K562 (cell line): ENCODE data around the gene C2orf92. TPM values are rescaled to one million over a fixed set of nuclear protein-coding genes. Genes with fewer than 3 reads are reported as not detected.

Experiments used
- CBFB ChIP-seq: sonication (generic); formaldehyde crosslinking; IDR thresholded peaks from 2 replicates; pipeline ENCODE4 v1.4.0; 2020; ENCODE audit warnings: mild to moderate bottlenecking, missing genetic modification reagents
- E2F6 ChIP-seq, 2 experiments: IDR thresholded peaks; 2 replicates each; pipeline ENCODE4 v1.6.1; 2011; ENCODE audit warnings: borderline replicate concordance in 1 of 2, control low read depth in 1 of 2, low read depth in 1 of 2, low read length in 1 of 2, mild to moderate bottlenecking in 1 of 2, mixed read lengths in 1 of 2, moderate library complexity in 1 of 2; ENCODE audit not compliant: insufficient read depth in 1 of 2, insufficient read length in 1 of 2, poor library complexity in 1 of 2, severe bottlenecking in 1 of 2; ENCODE audit errors: extremely low read depth in 1 of 2
- EP400 ChIP-seq: fragments of 450-650 bp; IDR thresholded peaks from 2 replicates; pipeline ENCODE4 v1.6.1; 2017; ENCODE audit warnings: antibody characterized with exemption, mild to moderate bottlenecking, moderate library complexity
- ETV5 ChIP-seq: sonication (generic); formaldehyde crosslinking; IDR thresholded peaks from 2 replicates; pipeline ENCODE4 v1.4.0; 2020; ENCODE audit warnings: low read depth, mild to moderate bottlenecking, missing genetic modification reagents
- HNRNPUL1 ChIP-seq: fragments of 200-400 bp; formaldehyde crosslinking; IDR thresholded peaks from 2 replicates; pipeline ENCODE4 v1.6.1; 2017; ENCODE audit warnings: low read length
- KLF13 ChIP-seq: fragments of 450-650 bp; IDR thresholded peaks from 2 replicates; pipeline ENCODE4 v1.6.1; 2016; ENCODE audit warnings: missing genetic modification characterization, low read depth, mild to moderate bottlenecking, missing compliant biosample characterization, moderate library complexity, borderline replicate concordance
- KLF16 ChIP-seq: IDR thresholded peaks from 2 replicates; pipeline ENCODE4 v1.6.1; 2016; ENCODE audit warnings: antibody characterized with exemption
- PHTF2 ChIP-seq: fragments of 250-450 bp; sonication (Bioruptor Pico); IDR thresholded peaks from 2 replicates; pipeline ENCODE4 v1.5.0; 2021; ENCODE audit warnings: mild to moderate bottlenecking
- ZNF695 ChIP-seq: fragments of 450-650 bp; formaldehyde crosslinking; IDR thresholded peaks from 2 replicates; pipeline ENCODE4 v1.4.0; 2020; ENCODE audit warnings: mild to moderate bottlenecking, moderate library complexity
- ZNF766 ChIP-seq: fragments of 200-800 bp; sonication (Bioruptor generic); conservative IDR thresholded peaks from 2 replicates; pipeline ENCODE4 v1.6.1; 2016; ENCODE audit warnings: missing genetic modification characterization, missing compliant biosample characterization
- polyA plus RNA-seq, 8 experiments: library from polyadenylated mRNA; depleted of rRNA in 4 of 8; stranded (reverse) in 5 of 8; unstranded in 3 of 8; fragments of >200 nt; fragmentation: Nextera tagmentation in 2 of 8; fragmentation: Illumina TruSeq in 1 of 8; extraction: Ambion mirVana in 2 of 8; extraction: Trizol in 1 of 8; gene quantifications; 2 replicates each; pipeline versions ENCODE4 v1.2.1 to v1.2.3, GENCODE V29; 2011 to 2014; ENCODE audit warnings: inconsistent platforms in 1 of 8, missing spikeins in 1 of 8
- total RNA-seq, 7 experiments: library from RNA; depleted of rRNA in 6 of 7; stranded (reverse); fragments of >200 nt in 6 of 7; fragmentation: Illumina TruSeq in 2 of 7; extraction: Trizol in 2 of 7; gene quantifications; 2 replicates each; pipeline versions ENCODE4 v1.2.1 to v1.2.3, GENCODE V29; 2011 to 2021; ENCODE audit warnings: low replicate concordance in 1 of 7
- TF ChIP-seq, protein P1 (sequence below), 2 experiments: fragments of 150-350 bp in 1 of 2; IDR thresholded peaks; 2 replicates each; pipeline ENCODE4 v1.6.1; 2012 to 2016; ENCODE audit warnings: low read depth in 2 of 2, low read length in 2 of 2, mild to moderate bottlenecking in 1 of 2, moderate library complexity in 1 of 2
- TF ChIP-seq, protein P2 (sequence below): fragments of 450-650 bp; IDR thresholded peaks from 2 replicates; pipeline ENCODE4 v1.6.1; 2016; ENCODE audit warnings: missing biosample characterization, missing genetic modification characterization
- TF ChIP-seq, protein P3 (sequence below): fragments of 450-650 bp; IDR thresholded peaks from 2 replicates; pipeline ENCODE4 v1.6.1; 2016

Gene C2orf92
- total and polyA plus RNA-seq, 9 of the 15 experiments (the other 6 are each of a cell fraction or from before 2014, with no cell fraction given), result 0.65 to 6.8 (median 3.6) TPM

DNA sequence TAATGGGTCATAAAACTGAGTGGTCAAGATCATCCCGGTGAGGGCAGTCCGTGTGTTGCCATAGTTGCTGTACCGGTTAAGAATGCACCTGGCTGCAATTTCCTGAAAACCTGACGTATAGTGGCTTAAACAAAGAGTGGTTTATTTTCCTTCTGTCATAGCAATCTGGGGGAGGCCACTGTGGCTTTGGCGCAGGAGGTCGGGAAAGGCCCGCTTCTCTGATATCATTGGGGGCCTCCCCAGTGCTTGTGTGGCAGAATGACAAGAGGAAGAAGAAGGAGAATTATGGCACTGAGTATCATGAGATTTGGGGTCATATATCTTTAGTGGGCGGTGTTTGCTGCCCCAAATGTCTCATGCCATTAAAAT lies 4.4 kb downstream of the C2orf92 start (continued):
- TF ChIP-seq, protein P1, sequence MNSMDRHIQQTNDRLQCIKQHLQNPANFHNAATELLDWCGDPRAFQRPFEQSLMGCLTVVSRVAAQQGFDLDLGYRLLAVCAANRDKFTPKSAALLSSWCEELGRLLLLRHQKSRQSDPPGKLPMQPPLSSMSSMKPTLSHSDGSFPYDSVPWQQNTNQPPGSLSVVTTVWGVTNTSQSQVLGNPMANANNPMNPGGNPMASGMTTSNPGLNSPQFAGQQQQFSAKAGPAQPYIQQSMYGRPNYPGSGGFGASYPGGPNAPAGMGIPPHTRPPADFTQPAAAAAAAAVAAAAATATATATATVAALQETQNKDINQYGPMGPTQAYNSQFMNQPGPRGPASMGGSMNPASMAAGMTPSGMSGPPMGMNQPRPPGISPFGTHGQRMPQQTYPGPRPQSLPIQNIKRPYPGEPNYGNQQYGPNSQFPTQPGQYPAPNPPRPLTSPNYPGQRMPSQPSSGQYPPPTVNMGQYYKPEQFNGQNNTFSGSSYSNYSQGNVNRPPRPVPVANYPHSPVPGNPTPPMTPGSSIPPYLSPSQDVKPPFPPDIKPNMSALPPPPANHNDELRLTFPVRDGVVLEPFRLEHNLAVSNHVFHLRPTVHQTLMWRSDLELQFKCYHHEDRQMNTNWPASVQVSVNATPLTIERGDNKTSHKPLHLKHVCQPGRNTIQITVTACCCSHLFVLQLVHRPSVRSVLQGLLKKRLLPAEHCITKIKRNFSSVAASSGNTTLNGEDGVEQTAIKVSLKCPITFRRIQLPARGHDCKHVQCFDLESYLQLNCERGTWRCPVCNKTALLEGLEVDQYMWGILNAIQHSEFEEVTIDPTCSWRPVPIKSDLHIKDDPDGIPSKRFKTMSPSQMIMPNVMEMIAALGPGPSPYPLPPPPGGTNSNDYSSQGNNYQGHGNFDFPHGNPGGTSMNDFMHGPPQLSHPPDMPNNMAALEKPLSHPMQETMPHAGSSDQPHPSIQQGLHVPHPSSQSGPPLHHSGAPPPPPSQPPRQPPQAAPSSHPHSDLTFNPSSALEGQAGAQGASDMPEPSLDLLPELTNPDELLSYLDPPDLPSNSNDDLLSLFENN (IDR thresholded peaks at IDR 0.05; ENCODE audit: low read depth in 2 of 2, low read length in 2 of 2), result no peak
- TF ChIP-seq ZNF695 (CRISPR knock-in tag) (no peak), ETV5 (CRISPR knock-in tag) (no peak), ZNF766 (peak; percentile 89), PHTF2 (no peak), HNRNPUL1 (no peak), KLF13 (tag) (no peak), KLF16 (peak; percentile 37; the same call in 1 of the 2 replicates), E2F6 (IDR thresholded peaks at IDR 0.05; ENCODE audit: borderline replicate concordance in 1 of 2, extremely low read depth in 1 of 2, insufficient read depth in 1 of 2, insufficient read length in 1 of 2, low read depth in 1 of 2, low read length in 1 of 2, poor library complexity in 1 of 2, severe bottlenecking in 1 of 2) (no peak), EP400 (no peak), CBFB (CRISPR knock-in tag) (no peak)
- TF ChIP-seq, protein P2, sequence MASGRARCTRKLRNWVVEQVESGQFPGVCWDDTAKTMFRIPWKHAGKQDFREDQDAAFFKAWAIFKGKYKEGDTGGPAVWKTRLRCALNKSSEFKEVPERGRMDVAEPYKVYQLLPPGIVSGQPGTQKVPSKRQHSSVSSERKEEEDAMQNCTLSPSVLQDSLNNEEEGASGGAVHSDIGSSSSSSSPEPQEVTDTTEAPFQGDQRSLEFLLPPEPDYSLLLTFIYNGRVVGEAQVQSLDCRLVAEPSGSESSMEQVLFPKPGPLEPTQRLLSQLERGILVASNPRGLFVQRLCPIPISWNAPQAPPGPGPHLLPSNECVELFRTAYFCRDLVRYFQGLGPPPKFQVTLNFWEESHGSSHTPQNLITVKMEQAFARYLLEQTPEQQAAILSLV (tag), result no peak
- TF ChIP-seq, protein P3, sequence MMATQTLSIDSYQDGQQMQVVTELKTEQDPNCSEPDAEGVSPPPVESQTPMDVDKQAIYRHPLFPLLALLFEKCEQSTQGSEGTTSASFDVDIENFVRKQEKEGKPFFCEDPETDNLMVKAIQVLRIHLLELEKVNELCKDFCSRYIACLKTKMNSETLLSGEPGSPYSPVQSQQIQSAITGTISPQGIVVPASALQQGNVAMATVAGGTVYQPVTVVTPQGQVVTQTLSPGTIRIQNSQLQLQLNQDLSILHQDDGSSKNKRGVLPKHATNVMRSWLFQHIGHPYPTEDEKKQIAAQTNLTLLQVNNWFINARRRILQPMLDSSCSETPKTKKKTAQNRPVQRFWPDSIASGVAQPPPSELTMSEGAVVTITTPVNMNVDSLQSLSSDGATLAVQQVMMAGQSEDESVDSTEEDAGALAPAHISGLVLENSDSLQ, result peak; percentile 64
